GM23338 (cell line): ENCODE measurements around the gene CHSY1. TPM values are rescaled to one million over a fixed set of nuclear protein-coding genes. Genes with fewer than 3 reads are reported as not detected.

Experiments used
- ATAC-seq: fragments of 200-7000 bp; cut with Tn5 transposase; 3 replicates; pipeline ENCODE4 v1.9.1; 2020
- DNase-seq: peaks from one replicate; pipeline ENCODE4 v3.0.0-alpha.2; 2015; ENCODE audit warnings: low spot score
- H2AFZ ChIP-seq: fragments of 200-600 bp; sonication (generic); 2 replicates; pipeline ENCODE4 v1.8.0; 2016; ENCODE audit warnings: antibody characterized with exemption, mild to moderate bottlenecking, moderate library complexity
- H3F3A ChIP-seq: fragments of 200-600 bp; sonication (generic); replicated peaks from 2 replicates; pipeline ENCODE4 v1.8.0; 2017; ENCODE audit warnings: antibody characterized with exemption, mixed run types, low read depth
- H3K27ac ChIP-seq: fragments of 200-600 bp; sonication (generic); 2 replicates; pipeline ENCODE4 v1.6.1; 2016; ENCODE audit warnings: low read depth
- H3K27me3 ChIP-seq: fragments of 200-600 bp; sonication (generic); 2 replicates; pipeline ENCODE4 v1.8.0; 2016; ENCODE audit warnings: mild to moderate bottlenecking, mixed run types, moderate library complexity; ENCODE audit not compliant: insufficient read depth
- H3K36me3 ChIP-seq: fragments of 200-600 bp; sonication (generic); 2 replicates; pipeline ENCODE4 v1.8.0; 2016; ENCODE audit warnings: mild to moderate bottlenecking; ENCODE audit not compliant: insufficient read depth
- H3K4me1 ChIP-seq: fragments of 200-600 bp; sonication (generic); 2 replicates; pipeline ENCODE4 v1.8.0; 2016; ENCODE audit warnings: mild to moderate bottlenecking, moderate library complexity; ENCODE audit not compliant: insufficient read depth
- H3K4me2 ChIP-seq: fragments of 200-600 bp; sonication (generic); 2 replicates; pipeline ENCODE4 v1.7.1; 2017; ENCODE audit warnings: mixed run types
- H3K4me3 ChIP-seq: fragments of 200-600 bp; sonication (generic); 2 replicates; pipeline ENCODE4 v1.6.1; 2016; ENCODE audit warnings: mixed run types
- H3K79me2 ChIP-seq: fragments of 200-600 bp; sonication (generic); replicated peaks from 2 replicates; pipeline ENCODE4 v1.8.0; 2017; ENCODE audit warnings: mild to moderate bottlenecking; ENCODE audit not compliant: insufficient read depth
- H3K9me2 ChIP-seq: fragments of 200-600 bp; sonication (generic); 2 replicates; pipeline ENCODE4 v1.8.0; 2017; ENCODE audit not compliant: insufficient read depth
- H4K20me1 ChIP-seq: fragments of 200-600 bp; sonication (generic); replicated peaks from 2 replicates; pipeline ENCODE4 v1.8.0; 2017; ENCODE audit warnings: mild to moderate bottlenecking; ENCODE audit not compliant: insufficient read depth
- H3K27ac Mint-ChIP-seq: 2 replicates; pipeline ENCODE4 v1.8.0; 2020; ENCODE audit warnings: inconsistent platforms, mild to moderate bottlenecking, moderate library complexity, mixed read lengths
- H3K27me3 Mint-ChIP-seq: 3 replicates; pipeline ENCODE4 v1.8.0; 2022; ENCODE audit warnings: low read depth, mild to moderate bottlenecking, moderate library complexity, mixed read lengths, inconsistent platforms; ENCODE audit not compliant: insufficient read depth, poor library complexity
- H3K36me3 Mint-ChIP-seq: 3 replicates; pipeline ENCODE4 v1.8.0; 2021; ENCODE audit warnings: low read depth, mild to moderate bottlenecking, inconsistent platforms, moderate library complexity, mixed read lengths
- H3K4me1 Mint-ChIP-seq: 3 replicates; pipeline ENCODE4 v1.8.0; 2020; ENCODE audit warnings: mild to moderate bottlenecking, inconsistent platforms, mixed read lengths
- H3K4me3 Mint-ChIP-seq: 3 replicates; pipeline ENCODE4 v1.8.0; 2021; ENCODE audit warnings: moderate library complexity, mild to moderate bottlenecking, inconsistent platforms, mixed read lengths
- H3K9me3 Mint-ChIP-seq: 3 replicates; pipeline ENCODE4 v1.8.0; 2020; ENCODE audit warnings: moderate library complexity, mild to moderate bottlenecking, inconsistent platforms, mixed read lengths
- CREB1 ChIP-seq: fragments of 250-450 bp; sonication (Bioruptor Pico); IDR thresholded peaks from 2 replicates; pipeline ENCODE4 v1.5.0; 2020; ENCODE audit warnings: low read depth, mild to moderate bottlenecking, moderate library complexity
- CTCF ChIP-seq, 2 experiments: fragments of 200-600 bp in 1 of 2; sonication (generic) in 1 of 2; conservative IDR thresholded peaks; 2 replicates each; pipeline versions ENCODE4 v1.5.1 to v1.6.1; 2016 to 2017; ENCODE audit warnings: antibody characterized with exemption in 2 of 2, low read depth in 2 of 2, mild to moderate bottlenecking in 2 of 2, moderate library complexity in 1 of 2
- ETS1 ChIP-seq: IDR thresholded peaks from 2 replicates; pipeline ENCODE4 v1.6.1; 2016; ENCODE audit warnings: antibody characterized with exemption
- EZH2 ChIP-seq: fragments of 200-600 bp; sonication (generic); IDR thresholded peaks from one replicate; pipeline ENCODE4 v1.8.0; 2017; ENCODE audit warnings: antibody characterized with exemption, mild to moderate bottlenecking, low read depth; ENCODE audit not compliant: unreplicated experiment
- EZH2phosphoT487 ChIP-seq: fragments of 200-600 bp; sonication (generic); IDR thresholded peaks from one replicate; pipeline ENCODE4 v1.8.1; 2018; ENCODE audit warnings: antibody characterized with exemption; ENCODE audit not compliant: unreplicated experiment
- JUNB ChIP-seq: IDR thresholded peaks from one replicate; pipeline ENCODE4 v1.6.1; 2016; ENCODE audit warnings: antibody characterized with exemption; ENCODE audit not compliant: unreplicated experiment
- POLR2AphosphoS5 ChIP-seq: IDR thresholded peaks from 2 replicates; pipeline ENCODE4 v1.6.1; 2016; ENCODE audit warnings: antibody characterized with exemption, low read depth
- REST ChIP-seq: IDR thresholded peaks from one replicate; pipeline ENCODE4 v1.6.1; 2018; ENCODE audit warnings: antibody characterized with exemption; ENCODE audit not compliant: unreplicated experiment
- STAT1 ChIP-seq: IDR thresholded peaks from one replicate; pipeline ENCODE4 v1.6.1; 2016; ENCODE audit warnings: antibody characterized with exemption; ENCODE audit not compliant: unreplicated experiment
- ZNF114 ChIP-seq: fragments of 250-450 bp; sonication (Bioruptor Pico); IDR thresholded peaks from 2 replicates; pipeline ENCODE4 v1.5.0; 2020; ENCODE audit warnings: mild to moderate bottlenecking, moderate library complexity
- ZNF331 ChIP-seq: fragments of 250-450 bp; sonication (Bioruptor Pico); IDR thresholded peaks from 2 replicates; pipeline ENCODE4 v1.5.0; 2020; ENCODE audit warnings: low read depth, mild to moderate bottlenecking, moderate library complexity
- polyA plus RNA-seq: library from polyadenylated mRNA; unstranded; fragments of >200 nt; fragmentation: Nextera tagmentation; extraction: Ambion mirVana; gene quantifications from 2 replicates; pipeline ENCODE4 v1.2.1, GENCODE V29; 2016
- total RNA-seq: library from RNA; depleted of rRNA; stranded (reverse); fragments of >200 nt; shearing (Covaris generic); gene quantifications from 2 replicates; pipeline ENCODE4 v1.2.3, GENCODE V29; 2014

The CHSY1 gene
- total and polyA plus RNA-seq, 2 experiments from 2014 or later = 9.8 to 47.7 TPM

GRCh38 chr15:101267320-101268104 is 15.7 kb upstream of the CHSY1 start (continued):
- no peak for TF ChIP-seq POLR2AphosphoS5
- TF ChIP-seq EZH2 = no peak
- no peak; a peak in 1 of 4 replicates for TF ChIP-seq CTCF (conservative IDR thresholded peaks at IDR 0.05; ENCODE audit: low read depth in 2 of 2)
- no peak for TF ChIP-seq ETS1
- TF ChIP-seq ZNF331 (CRISPR knock-in tag) = no peak
- no peak for TF ChIP-seq CREB1 (CRISPR knock-in tag)
- TF ChIP-seq STAT1 = no peak
- no peak for TF ChIP-seq EZH2phosphoT487
- TF ChIP-seq ZNF114 (CRISPR knock-in tag) = no peak

- ATAC-seq (peak; percentile 21; the same call in 2 of the 3 replicates), DNase-seq (no peak)
- Histone ChIP-seq H3K79me2 (no peaks in the 10 kb centered on the region), H3K4me2 (no peak overlapping the region), H3K27ac (peak overlapping the region; percentile 76; the same call in 1 of the 2 replicates), H3K27me3 (no peaks in the 10 kb centered on the region), H3F3A (peaks cover 13% of the 10 kb centered on the region), H4K20me1 (no peaks in the 10 kb centered on the region), H3K4me1 (peaks cover 8% of the 10 kb centered on the region; the same call in 1 of the 2 replicates), H3K36me3 (peaks cover 12% of the 10 kb centered on the region), H3K4me3 (no peak overlapping the region), H2AFZ (no peak overlapping the region), H3K9me2 (no peaks in the 10 kb centered on the region)
- Mint-ChIP-seq H3K9me3 (no peaks in the 10 kb centered on the region), H3K4me3 (no peak overlapping the region), H3K36me3 (peaks cover 24% of the 10 kb centered on the region), H3K27me3 (peaks cover 12% of the 10 kb centered on the region), H3K27ac (peak overlapping the region; percentile 21; the same call in 1 of the 2 replicates), H3K4me1 (peaks cover 9% of the 10 kb centered on the region)
- TF ChIP-seq CTCF (conservative IDR thresholded peaks at IDR 0.05; ENCODE audit: low read depth in 2 of 2) (no peak), POLR2AphosphoS5 (no peak), REST (no peak), EZH2phosphoT487 (no peak), CREB1 (CRISPR knock-in tag) (no peak), JUNB (no peak)
Observed at GRCh38 chr15:101266787-101267186, 14.9 kb upstream of the CHSY1 start.
